HEK293 (cell line): Measurements from ENCODE around the gene TYROBP.
A peak's percentile ranks its signal among the peaks of the same experiment; 100 is the strongest.

Experiments
- CTCF ChIA-PET: fragments of 350-600 bp; formaldehyde crosslinking; extraction: SDS; loops from one replicate; lab custom pipeline; 2021; ENCODE audit warnings: antibody characterized with exemption; lab: Yijun Ruan, JAX
- POLR2A ChIA-PET: fragments of 300-600 bp; formaldehyde crosslinking; extraction: SDS; loops from one replicate; lab custom pipeline; 2020; ENCODE audit warnings: antibody characterized with exemption, inconsistent platforms; lab: Yijun Ruan, JAX
- H3K27ac ChIP-seq: fragments of 200-500 bp; sonication (Bioruptor generic); 2 replicates; pipeline ENCODE4 v1.5.1; 2014; ENCODE audit warnings: low read depth, low read length, control low read depth, inconsistent platforms; ENCODE audit errors: extremely low read depth
- H3K36me3 ChIP-seq, 2 experiments: fragments of 200-500 bp in 1 of 2; sonication (Bioruptor generic) in 1 of 2; 1 replicate in 1 of 2; 2 replicates in 1 of 2; pipeline ENCODE4 v1.5.1; 2014 to 2017; ENCODE audit warnings: inconsistent platforms in 2 of 2, low read length in 2 of 2; ENCODE audit not compliant: control insufficient read depth in 2 of 2, insufficient read depth in 1 of 2
- H3K4me1 ChIP-seq: fragments of 200-500 bp; sonication (Bioruptor generic); 2 replicates; pipeline ENCODE4 v1.5.1; 2014; ENCODE audit warnings: mild to moderate bottlenecking, low read length, inconsistent platforms; ENCODE audit not compliant: control insufficient read depth, insufficient read depth
- H3K4me3 ChIP-seq: 2 replicates; pipeline ENCODE4 v1.5.1; 2011; ENCODE audit warnings: low read depth, mild to moderate bottlenecking, control low read depth, low read length, moderate library complexity
- H3K9me3 ChIP-seq: fragments of 200-500 bp; sonication (Bioruptor generic); 2 replicates; pipeline ENCODE4 v1.5.1; 2014; ENCODE audit warnings: low read depth, low read length, inconsistent platforms; ENCODE audit not compliant: control insufficient read depth, insufficient read depth
- GLIS1 ChIP-seq: fragments of 450-650 bp; formaldehyde crosslinking; IDR thresholded peaks from 2 replicates; pipeline ENCODE4 v1.5.1; 2016; ENCODE audit warnings: missing biosample characterization, missing genetic modification characterization
- HOXC10 ChIP-seq: sonication (generic); formaldehyde crosslinking; IDR thresholded peaks from 2 replicates; pipeline ENCODE4 v1.8.1; 2023; ENCODE audit warnings: mild to moderate bottlenecking, missing genetic modification reagents
- IKZF3 ChIP-seq: fragments of 450-650 bp; IDR thresholded peaks from 2 replicates; pipeline ENCODE4 v1.5.0; 2018; ENCODE audit warnings: missing biosample characterization, mild to moderate bottlenecking, missing genetic modification characterization, moderate library complexity
- KLF17 ChIP-seq: fragments of 450-650 bp; formaldehyde crosslinking; IDR thresholded peaks from 2 replicates; pipeline ENCODE4 v1.5.1; 2016; ENCODE audit warnings: missing biosample characterization, missing genetic modification characterization
- MZF1 ChIP-seq: fragments of 450-650 bp; formaldehyde crosslinking; IDR thresholded peaks from 2 replicates; pipeline ENCODE4 v1.5.1; 2017; ENCODE audit warnings: missing biosample characterization, missing genetic modification characterization, borderline replicate concordance
- PBX3 ChIP-seq: sonication (generic); formaldehyde crosslinking; IDR thresholded peaks from 2 replicates; pipeline ENCODE4 v1.8.1; 2022; ENCODE audit warnings: mild to moderate bottlenecking, moderate library complexity, missing genetic modification reagents
- PRDM6 ChIP-seq: fragments of 450-650 bp; formaldehyde crosslinking; IDR thresholded peaks from 2 replicates; pipeline ENCODE4 v1.5.1; 2017; ENCODE audit warnings: missing biosample characterization, missing genetic modification characterization
- SP3 ChIP-seq: fragments of 450-650 bp; formaldehyde crosslinking; IDR thresholded peaks from 2 replicates; pipeline ENCODE4 v1.5.1; 2016; ENCODE audit warnings: missing biosample characterization, missing genetic modification characterization
- ZBTB10 ChIP-seq: fragments of 450-650 bp; formaldehyde crosslinking; IDR thresholded peaks from 2 replicates; pipeline ENCODE4 v1.5.1; 2016; ENCODE audit warnings: missing biosample characterization, missing genetic modification characterization
- ZBTB21 ChIP-seq: fragments of 450-650 bp; formaldehyde crosslinking; IDR thresholded peaks from 2 replicates; pipeline ENCODE4 v1.5.1; 2017; ENCODE audit warnings: missing biosample characterization, missing genetic modification characterization
- ZNF121 ChIP-seq: fragments of 450-650 bp; formaldehyde crosslinking; IDR thresholded peaks from 2 replicates; pipeline ENCODE4 v1.5.1; 2016; ENCODE audit warnings: missing biosample characterization, missing genetic modification characterization
- ZNF2 ChIP-seq: fragments of 450-650 bp; formaldehyde crosslinking; IDR thresholded peaks from 2 replicates; pipeline ENCODE4 v1.5.1; 2016; ENCODE audit warnings: missing biosample characterization, missing genetic modification characterization
- ZNF221 ChIP-seq: fragments of 450-650 bp; formaldehyde crosslinking; IDR thresholded peaks from 2 replicates; pipeline ENCODE4 v1.5.1; 2017; ENCODE audit warnings: missing biosample characterization, missing genetic modification characterization, borderline replicate concordance
- ZNF223 ChIP-seq: fragments of 450-650 bp; formaldehyde crosslinking; IDR thresholded peaks from 2 replicates; pipeline ENCODE4 v1.5.1; 2016; ENCODE audit warnings: missing biosample characterization, missing genetic modification characterization
- ZNF266 ChIP-seq: fragments of 450-650 bp; formaldehyde crosslinking; IDR thresholded peaks from 2 replicates; pipeline ENCODE4 v1.5.1; 2016; ENCODE audit warnings: missing biosample characterization, missing genetic modification characterization, low read depth
- ZNF292 ChIP-seq: fragments of 450-650 bp; formaldehyde crosslinking; IDR thresholded peaks from 2 replicates; pipeline ENCODE4 v1.5.1; 2016; ENCODE audit warnings: low read depth, missing biosample characterization, missing genetic modification characterization, borderline replicate concordance
- ZNF341 ChIP-seq: fragments of 450-650 bp; formaldehyde crosslinking; IDR thresholded peaks from 2 replicates; pipeline ENCODE4; 2016; ENCODE audit warnings: low read depth, missing biosample characterization, missing genetic modification characterization
- ZNF391 ChIP-seq: fragments of 450-650 bp; formaldehyde crosslinking; IDR thresholded peaks from 2 replicates; pipeline ENCODE4 v1.5.1; 2016; ENCODE audit warnings: low read depth, missing biosample characterization, missing genetic modification characterization, borderline replicate concordance
- ZNF398 ChIP-seq: fragments of 450-650 bp; formaldehyde crosslinking; IDR thresholded peaks from 2 replicates; pipeline ENCODE4 v1.5.1; 2017; ENCODE audit warnings: missing biosample characterization, missing genetic modification characterization
- ZNF404 ChIP-seq: fragments of 450-650 bp; formaldehyde crosslinking; IDR thresholded peaks from 2 replicates; pipeline ENCODE4 v1.5.1; 2017; ENCODE audit warnings: missing biosample characterization, missing genetic modification characterization
- ZNF530 ChIP-seq: fragments of 450-650 bp; formaldehyde crosslinking; IDR thresholded peaks from 2 replicates; pipeline ENCODE4 v1.5.1; 2016; ENCODE audit warnings: low read depth, missing biosample characterization, missing genetic modification characterization
- ZNF600 ChIP-seq: fragments of 450-650 bp; formaldehyde crosslinking; IDR thresholded peaks from 2 replicates; pipeline ENCODE4 v1.5.1; 2016; ENCODE audit warnings: missing biosample characterization, missing genetic modification characterization
- ZNF639 ChIP-seq: fragments of 450-650 bp; formaldehyde crosslinking; IDR thresholded peaks from 2 replicates; pipeline ENCODE4 v1.5.1; 2016; ENCODE audit warnings: missing biosample characterization, missing genetic modification characterization
- ZNF837 ChIP-seq: fragments of 450-650 bp; formaldehyde crosslinking; IDR thresholded peaks from 2 replicates; pipeline ENCODE4 v1.5.1; 2016; ENCODE audit warnings: missing biosample characterization, missing genetic modification characterization
- ZNF843 ChIP-seq: fragments of 450-650 bp; formaldehyde crosslinking; IDR thresholded peaks from 2 replicates; pipeline ENCODE4 v1.5.1; 2016; ENCODE audit warnings: missing biosample characterization, missing genetic modification characterization

TYROBP gene

GRCh38 chr19:35945121-35945790 lies 37.2 kb upstream of the TYROBP start:
- TF ChIP-seq ZNF843 (tag by site-specific recombination) (no peak), ZNF391 (tag by site-specific recombination) (no peak), ZNF837 (tag by site-specific recombination) (no peak), HOXC10 (CRISPR knock-in tag) (no peak), ZNF2 (tag by site-specific recombination) (0 out of 2 replicates have a peak, but pooled peaks have one; percentile 17), PRDM6 (no peak), ZNF341 (no peak), ZBTB21 (tag by site-specific recombination) (no peak), ZNF639 (tag by site-specific recombination) (0 out of 2 replicates have a peak, but pooled peaks have one; percentile 16), ZBTB10 (0 out of 2 replicates have a peak, but pooled peaks have one; percentile 20), GLIS1 (no peak)
- TF ChIP-seq, all 188 proteins: peak for 3
- CTCF ChIA-PET, result interaction anchor here (0.6 to 1.3 kb wide), 10 partner anchors 8 to 253 kb away, joined by 3 to 5 read pairs (median 4); no protein-coding TSS in a partner anchor
- POLR2A ChIA-PET, result interaction anchor here (0.9 kb wide), 2 partner anchors 14 to 21 kb away, joined by 3 read pairs; no protein-coding TSS in a partner anchor

GRCh38 chr19:35944556-35944955 lies 36.5 kb upstream of the TYROBP start:
- CTCF ChIA-PET, result interaction anchor here (0.6 to 1.6 kb wide), 5 partner anchors 12 to 62 kb away, joined by 3 to 5 read pairs (median 4); no protein-coding TSS in a partner anchor
- POLR2A ChIA-PET, result interaction anchor here (0.9 kb wide), 1 partner anchor 13 kb away, joined by 3 read pairs; no protein-coding TSS in a partner anchor
- no peak overlapping the region for H3K4me3 ChIP-seq
- H3K27ac ChIP-seq, result no peak overlapping the region
- peaks cover 2% of the 10 kb centered on the region for H3K4me1 ChIP-seq
- no peaks in the 10 kb centered on the region for H3K9me3 ChIP-seq
- peaks cover 30% of the 10 kb centered on the region in 2 experiments for H3K36me3 ChIP-seq
- TF ChIP-seq ZNF398 (tag by site-specific recombination) (no peak), SP3 (no peak), ZNF266 (tag by site-specific recombination) (no peak), IKZF3 (tag by site-specific recombination) (no peak), ZNF121 (tag by site-specific recombination) (no peak), ZNF221 (tag by site-specific recombination) (no peak), PBX3 (CRISPR knock-in tag) (no peak), ZNF530 (no peak), ZNF2 (tag by site-specific recombination) (no peak), ZNF223 (tag by site-specific recombination) (no peak), ZNF600 (no peak), ZNF404 (tag by site-specific recombination) (no peak), ZNF292 (no peak), KLF17 (tag by site-specific recombination) (no peak), MZF1 (tag by site-specific recombination) (no peak)

More at GRCh38 chr19:35945121-35945790, 37.2 kb upstream of the TYROBP start:
- Histone ChIP-seq H3K4me1 (peaks cover 2% of the 10 kb centered on the region), H3K27ac (no peak overlapping the region), H3K9me3 (no peaks in the 10 kb centered on the region), H3K36me3 (peaks cover 23 to 26% of the 10 kb centered on the region in 2 experiments), H3K4me3 (no peak overlapping the region)
